Glomerular visceral epithelial cell (primary cell): ENCODE data around the gene CRABP2.

Experiments
- DNase-seq: peaks from one replicate; pipeline ENCODE4 v3.0.0-alpha.2; 2016; ENCODE audit errors: extremely low spot score

The CRABP2 gene

DNA sequence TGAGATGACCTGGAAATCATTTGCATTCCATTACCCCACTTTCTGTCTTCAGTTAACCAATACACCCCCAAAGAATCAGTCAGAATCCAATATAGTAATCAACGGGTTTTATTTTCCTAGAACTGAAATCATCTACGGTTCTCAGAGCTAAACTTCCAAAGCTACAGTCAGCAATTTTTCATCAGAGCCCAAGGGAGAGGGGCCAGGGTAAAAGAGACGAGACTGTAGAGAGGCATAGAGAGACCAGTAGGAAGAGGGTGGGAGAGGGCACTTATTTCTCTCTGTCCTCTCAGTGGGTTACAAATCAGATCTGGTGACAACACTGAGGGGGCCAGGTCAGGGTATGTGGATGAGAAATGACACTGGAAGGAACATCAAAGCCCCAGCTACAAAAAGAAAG lies 36.6 kb upstream of the CRABP2 start:
- no peak for DNase-seq

GRCh38 chr1:156741481-156741983 lies 36.1 kb upstream of the CRABP2 start:
- DNase-seq, result no peak

DNA sequence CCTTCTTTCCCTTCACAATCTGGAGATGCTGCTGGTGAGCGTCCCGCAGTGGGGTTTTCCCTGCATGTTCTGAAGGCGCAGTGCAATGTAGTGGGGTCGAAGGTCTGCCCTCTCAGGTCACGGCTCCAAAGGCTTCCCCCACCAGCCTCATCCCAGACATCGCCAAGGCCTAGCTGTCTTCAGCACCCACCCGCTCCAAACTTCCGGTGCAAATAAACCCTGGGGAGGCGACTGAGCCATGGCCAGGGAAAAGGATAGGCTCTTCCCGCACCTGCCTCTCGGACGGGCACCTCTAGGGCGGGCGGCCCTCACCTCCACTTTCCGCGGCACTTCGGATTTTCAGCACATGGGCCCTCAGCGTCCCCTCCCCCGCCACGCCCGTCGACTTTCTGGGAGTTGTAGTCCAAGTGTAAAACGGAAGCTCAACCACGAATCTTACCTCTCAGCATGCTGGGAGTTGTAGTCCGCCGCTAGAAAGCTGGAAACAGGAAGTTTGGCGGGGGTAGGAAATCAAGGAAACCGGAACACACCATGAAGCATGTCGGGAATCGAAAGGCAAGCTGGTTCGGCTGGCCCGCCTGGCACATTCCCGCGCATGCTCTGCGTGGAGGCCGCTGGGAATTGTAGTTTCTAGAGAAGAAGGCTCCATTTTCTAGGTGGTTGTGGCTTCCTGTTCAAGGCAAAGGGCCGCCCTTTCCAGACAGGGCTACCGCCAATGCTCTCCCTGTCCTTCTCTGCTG lies 35.5 kb upstream of the CRABP2 start, which contains the start of gene MRPL24:
TSS of gene MRPL24 (minus strand) at position 348 of the 740 bp plus-strand sequence. CDS start 2,384 bp downstream, outside the sequence.
- peak; percentile 100 for DNase-seq

GRCh38 chr1:156740237-156740740 lies 34.9 kb upstream of the CRABP2 start:
- no peak for DNase-seq

GRCh38 chr1:156738916-156739315 lies 33.5 kb upstream of the CRABP2 start:
- DNase-seq, result no peak

DNA sequence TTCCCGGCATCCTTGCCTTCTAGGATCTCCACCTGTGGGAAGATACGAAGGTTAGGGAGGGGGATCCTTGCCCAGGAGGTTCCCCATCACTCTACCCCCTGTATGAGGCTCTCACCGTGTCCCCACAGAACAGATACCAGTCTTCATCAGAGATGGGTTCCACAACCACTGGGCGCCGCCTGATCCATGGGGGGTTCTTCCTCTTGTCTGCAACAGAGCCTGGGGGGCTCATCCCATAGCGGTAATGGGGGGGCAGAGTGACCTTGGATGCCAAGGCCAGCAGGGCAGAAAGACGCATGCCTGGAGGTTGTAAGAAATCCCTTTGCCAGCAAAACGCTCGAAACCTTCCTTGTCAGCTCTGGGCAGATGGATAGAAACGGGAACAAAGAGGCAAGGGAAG lies 33.0 kb upstream of the CRABP2 start:
- DNase-seq, result no peak

DNA sequence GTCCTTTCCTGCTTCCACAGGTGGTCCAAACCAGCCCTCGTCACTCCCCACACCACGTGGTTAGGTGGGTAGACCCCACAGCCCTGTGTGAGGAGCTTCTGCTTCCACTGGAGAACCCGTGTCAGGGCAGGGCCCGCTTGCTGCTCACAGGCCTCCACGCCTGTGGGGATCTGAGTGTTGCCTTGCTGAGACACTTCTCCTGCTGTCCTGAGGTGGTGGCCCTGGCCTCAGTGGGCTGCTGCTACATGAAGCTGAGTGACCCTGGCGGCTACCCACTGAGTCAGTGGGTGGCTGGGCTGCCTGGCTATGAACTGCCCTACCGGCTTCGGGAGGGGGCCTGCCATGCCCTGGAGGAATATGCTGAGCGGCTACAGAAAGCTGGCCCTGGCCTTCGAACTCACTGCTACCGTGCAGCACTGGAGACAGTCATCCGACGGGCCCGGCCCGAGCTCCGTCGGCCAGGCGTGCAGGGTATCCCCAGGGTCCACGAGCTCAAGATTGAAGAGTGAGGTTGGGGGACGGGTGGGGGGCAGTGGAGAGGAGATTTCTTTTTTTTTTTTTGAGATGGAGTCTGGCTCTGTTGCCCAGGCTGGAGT lies 28.7 kb upstream of the CRABP2 start:
- no peak for DNase-seq

DNA sequence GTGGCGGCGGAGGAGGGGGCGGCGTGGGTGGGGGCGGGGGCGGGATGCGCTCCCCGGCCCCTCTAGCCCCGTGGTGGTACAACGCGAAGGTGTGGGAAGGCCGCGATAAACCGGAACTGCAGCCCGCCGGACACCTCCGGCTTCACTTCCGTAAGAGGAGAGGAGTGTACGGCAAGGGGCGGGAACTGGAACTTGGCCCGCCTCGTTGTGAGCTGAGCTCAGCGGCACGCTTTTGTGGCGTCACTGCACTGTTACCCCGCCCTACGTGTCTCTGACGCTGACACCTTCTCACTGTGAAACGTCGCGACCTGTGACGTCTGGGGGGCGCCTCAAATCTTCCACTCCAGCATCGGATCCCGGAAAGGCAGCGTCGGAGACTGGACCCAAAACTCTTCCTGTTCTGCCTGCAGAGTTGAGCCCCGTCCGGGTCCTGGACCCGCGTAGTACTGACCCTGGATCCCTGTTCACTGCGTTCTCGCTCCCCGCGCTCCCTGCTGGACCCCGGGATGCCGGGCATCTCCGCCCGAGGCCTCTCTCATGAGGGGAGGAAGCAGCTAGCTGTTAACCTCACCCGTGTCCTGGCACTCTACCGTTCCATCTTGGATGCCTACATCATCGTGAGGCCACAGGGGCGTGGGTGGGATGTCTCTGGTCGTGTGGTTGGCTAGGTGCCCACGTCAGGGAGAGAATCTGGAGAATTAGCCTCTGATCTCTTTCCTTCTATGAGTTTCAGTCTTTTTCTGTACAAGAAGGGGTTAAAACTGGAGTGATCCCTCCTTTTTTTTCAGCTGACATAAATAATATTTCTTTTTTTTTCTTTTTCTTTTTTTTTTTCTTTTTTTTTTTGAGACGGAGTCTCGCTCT lies 23.4 kb upstream of the CRABP2 start, which contains the start of gene ISG20L2:
TSS of gene ISG20L2 (minus strand) at position 168 of the 864 bp plus-strand sequence. CDS start 1,114 bp downstream, outside the sequence.
- DNase-seq, result peak; percentile 96

DNA sequence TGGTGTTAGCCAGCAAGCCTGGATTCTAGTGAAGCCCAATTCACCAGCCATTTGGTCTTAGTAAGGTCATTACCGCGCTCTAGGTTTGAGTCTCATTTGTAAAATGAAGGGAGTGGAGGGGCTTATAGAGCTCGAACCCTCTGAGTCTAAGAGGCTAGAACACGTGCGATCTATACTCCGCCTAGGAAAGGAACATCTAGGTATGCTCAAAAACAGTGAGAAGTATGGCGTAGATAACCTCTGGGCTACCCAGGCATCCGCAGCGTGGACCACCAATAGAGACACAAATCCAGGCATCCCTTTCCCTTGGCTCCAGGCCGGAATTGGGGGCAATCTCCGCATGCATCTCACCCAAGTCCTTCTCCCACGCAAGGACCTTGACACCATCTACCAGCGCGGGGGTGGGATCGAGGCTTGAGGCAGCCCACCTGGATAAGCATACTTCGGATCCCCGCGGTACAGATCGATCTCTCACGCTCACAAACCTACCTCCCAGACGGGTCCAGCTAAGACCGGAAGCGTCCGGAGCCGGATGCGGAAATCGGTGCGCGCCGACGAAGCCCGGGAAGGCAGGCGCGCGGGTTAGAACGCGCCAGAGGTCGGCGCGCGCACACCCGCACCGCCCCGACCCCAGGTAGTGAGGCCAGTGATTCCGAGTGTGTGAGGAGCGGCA lies 22.7 kb upstream of the CRABP2 start, which contains the start of gene METTL25B:
TSS of gene METTL25B (plus strand) at position 544 of the 673 bp plus-strand sequence. CDS start 636 bp downstream, outside the sequence.
- peak; percentile 84 for DNase-seq

- DNase-seq, result no peak
Measured at GRCh38 chr1:156727492-156727891, 22.1 kb upstream of the CRABP2 start.

DNA sequence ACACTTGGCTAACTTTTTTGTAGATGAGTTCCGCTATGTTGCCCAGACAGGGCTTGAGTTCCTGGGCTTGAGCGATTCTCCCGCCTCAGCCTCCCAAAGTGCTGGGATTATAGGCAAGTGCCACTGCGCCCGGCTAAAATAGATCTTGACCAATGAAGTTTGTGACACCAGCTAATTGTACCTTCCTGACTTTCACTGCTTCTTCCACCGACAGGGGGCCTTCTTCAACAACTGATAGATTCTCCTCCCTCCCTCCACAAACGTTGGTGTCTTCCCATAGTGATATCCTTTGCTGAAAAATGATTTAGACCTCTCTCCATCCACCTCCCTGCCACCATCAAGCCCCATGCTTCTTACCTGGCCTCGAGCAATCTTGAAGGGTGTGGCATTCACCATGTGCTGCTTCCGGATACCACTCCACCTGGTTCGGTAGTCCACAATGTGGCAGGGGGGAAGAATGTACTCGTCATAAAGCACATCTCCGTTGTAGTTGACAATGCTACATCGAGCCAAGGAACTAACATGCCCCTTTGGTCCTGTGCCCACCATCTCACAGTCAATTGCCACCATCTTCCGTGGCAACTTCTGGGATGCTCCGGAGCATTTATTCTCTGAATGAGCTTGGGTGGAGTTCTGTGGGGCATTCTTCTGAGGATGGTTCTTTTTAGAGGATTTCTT lies 21.3 kb upstream of the CRABP2 start:
- peak; percentile 74 for DNase-seq

DNA sequence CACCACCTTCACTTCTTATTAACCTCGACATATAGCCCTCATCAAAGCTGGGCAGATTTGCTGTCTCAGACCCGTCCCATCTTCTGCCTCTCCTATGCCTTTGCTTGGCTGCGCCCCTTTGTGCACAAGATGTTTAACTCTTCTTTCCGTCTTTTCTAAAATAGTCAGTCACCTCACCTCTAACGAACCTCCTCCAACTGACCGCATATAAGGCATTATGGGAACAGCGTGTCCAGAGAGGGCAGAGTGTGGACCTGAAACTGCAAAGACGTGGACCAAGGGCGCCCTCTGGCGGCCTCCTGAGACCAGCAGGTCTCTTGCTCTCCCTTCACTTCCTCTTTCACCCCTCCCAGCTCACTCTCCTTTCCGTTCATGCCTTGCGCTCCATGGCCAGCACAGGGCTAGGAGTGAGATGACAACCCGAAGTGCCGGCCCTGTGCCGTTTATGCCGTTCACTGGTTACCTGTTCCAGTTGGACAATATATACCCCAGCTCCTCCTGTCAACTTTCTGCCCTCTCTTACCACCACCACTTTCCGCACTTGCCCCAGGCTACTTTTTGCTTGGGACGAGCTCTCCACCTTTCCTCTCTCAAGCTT lies 20.4 kb upstream of the CRABP2 start:
- DNase-seq, result peak; percentile 94

- no peak for DNase-seq
Measured at GRCh38 chr1:156721535-156721934, 16.2 kb upstream of the CRABP2 start.

DNA sequence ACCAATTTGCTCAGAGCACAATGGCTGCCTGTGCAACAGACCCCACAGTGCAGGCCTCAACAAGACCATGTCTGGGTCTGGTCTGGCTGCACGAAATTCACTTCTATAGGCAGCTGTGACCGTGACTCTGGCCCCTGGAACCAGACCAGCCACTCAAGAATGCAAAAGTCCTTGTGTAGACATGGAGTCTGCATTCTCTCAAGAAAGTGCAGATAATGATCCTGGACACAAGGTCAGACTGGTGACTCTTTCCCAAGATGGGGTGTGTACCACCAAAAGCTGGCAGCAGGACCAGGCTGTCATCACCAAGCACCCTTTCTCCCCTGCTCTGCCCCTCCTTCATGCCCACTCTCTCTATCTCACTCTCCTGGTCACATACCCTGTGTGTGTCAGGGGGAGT lies 15.7 kb upstream of the CRABP2 start:
- DNase-seq, result no peak

DNA sequence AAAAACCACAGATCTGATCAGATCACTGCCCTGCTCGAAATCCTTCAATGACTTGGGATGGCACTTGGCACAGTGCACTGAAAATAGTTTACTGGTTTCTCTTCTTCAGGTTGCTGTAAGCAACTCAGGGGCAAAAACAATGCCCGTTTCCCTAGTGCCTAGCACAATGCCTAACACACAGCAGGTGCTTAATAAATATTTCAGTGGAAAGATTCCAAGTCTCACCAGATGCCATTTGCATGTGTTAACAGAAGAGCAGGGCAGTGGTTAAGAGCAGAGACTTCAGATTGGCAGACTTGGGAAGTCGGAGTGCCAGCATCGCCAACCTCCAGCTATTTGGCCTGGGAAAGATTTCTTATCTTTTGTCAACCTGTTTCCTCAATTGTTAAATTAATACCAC lies 12.0 kb upstream of the CRABP2 start:
- DNase-seq, result no peak

GRCh38 chr1:156714830-156715229 lies 9.4 kb upstream of the CRABP2 start:
- DNase-seq, result no peak

DNA sequence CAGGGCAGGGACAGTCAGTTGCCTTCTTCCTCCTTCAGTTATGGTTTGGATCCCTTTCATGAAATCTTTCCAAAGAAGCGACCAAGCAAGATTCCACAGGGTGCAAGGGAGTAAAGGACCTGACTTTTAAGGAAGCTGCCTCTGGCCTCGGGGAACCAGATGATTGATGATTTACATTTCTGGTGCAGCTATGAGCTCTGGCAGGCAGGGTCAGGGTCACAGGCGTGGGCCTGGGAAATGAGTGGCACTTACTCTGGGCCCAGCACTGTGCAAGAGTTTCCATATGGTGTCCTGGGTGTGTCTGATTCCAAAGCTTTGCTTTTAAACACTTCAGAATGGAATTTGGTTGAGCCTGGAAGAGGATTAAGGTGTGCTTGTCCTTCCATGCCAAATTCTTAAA lies 7.2 kb upstream of the CRABP2 start:
- DNase-seq, result no peak

DNA sequence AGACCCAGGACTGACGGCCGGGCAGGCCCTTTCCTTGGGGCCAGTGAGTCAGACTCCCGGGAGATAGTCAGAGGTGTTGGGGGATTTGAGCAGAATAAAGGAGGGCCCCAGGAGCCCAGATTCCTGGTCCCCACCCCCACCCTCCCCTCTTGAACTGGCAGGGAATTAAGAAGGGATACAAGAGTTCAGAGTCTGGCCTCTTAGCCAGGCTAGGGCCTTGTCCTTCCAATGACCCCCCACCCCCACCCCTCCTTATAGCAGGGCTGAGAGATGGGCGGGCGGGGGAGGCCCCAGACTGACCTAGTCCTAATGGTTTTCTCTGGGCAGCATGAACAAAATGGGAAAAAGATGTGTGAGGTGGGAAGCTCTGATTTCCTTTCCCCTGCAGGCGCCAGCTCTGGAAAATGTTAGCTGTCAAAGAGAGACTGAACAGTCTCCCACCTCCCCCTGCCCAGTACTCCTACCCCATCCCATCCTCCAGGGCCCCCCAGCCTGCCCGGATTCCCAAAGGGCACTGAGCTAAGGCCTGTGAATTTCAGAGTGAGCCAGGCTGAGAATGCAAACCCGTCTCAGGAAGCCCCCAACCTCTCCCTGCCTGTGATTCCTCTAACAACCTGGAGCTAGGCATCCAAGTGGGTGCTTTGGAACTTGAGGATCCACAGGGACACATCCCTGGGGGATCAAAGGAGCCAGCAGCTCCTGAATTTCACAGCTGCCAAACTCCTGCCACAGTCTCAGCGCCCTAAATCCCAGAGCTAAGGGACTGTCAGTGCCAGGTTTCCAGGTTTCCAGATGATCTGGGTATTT lies 5.8 kb upstream of the CRABP2 start:
- no peak for DNase-seq

DNA sequence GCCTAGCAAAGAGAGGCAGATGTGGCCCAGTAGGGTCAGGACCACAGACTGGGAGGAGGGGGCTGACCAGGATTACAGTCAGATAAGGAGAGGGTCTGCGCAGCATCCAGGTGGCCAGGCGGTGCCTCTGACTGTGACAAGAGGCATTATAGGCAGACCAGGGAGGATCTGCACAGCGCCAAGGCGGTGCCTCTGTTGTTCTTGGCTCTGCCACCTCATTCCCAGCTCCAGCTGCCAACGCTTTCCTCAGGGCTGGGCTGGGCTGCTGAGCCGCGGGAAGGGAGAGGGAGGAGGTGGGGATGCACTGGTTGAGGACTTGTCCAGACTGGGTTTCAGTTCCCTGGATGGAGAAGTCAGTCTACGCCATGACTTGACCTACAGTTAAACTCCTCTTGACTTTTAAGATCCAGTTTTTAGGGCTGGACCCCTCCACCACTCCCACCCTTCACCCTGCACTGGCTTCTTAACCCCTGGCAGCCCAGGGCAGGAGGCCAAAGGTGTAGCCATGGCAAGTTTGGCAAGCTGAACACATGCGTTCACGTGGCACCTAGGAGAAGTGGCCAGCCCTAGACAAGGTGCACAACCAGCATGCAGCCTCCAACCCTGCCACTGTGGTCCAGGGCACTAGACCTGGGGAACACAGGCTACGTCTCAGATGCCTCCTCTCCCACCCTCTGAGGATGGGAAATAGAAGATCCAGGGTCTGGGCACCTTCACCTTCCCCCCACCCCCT lies 4.5 kb upstream of the CRABP2 start:
- peak; percentile 70 for DNase-seq
